ENCODE results near the gene ZC3H11A. TPM values are rescaled to one million over a fixed set of nuclear protein-coding genes. Genes with fewer than 3 reads are reported as not detected.

The ZC3H11A gene
- total and polyA plus RNA-seq, 2 experiments from 2014 or later, result 28.2 to 97.3 TPM

- TF ChIP-seq REST (IDR thresholded peaks at IDR 0.05; ENCODE audit: unreplicated experiment), result no peak
- no peak for TF ChIP-seq ETS1 (IDR thresholded peaks at IDR 0.05)
- TF ChIP-seq ZNF462 (CRISPR knock-in tag; IDR thresholded peaks at IDR 0.05), result no peak
- no peak for TF ChIP-seq ZNF331 (CRISPR knock-in tag; IDR thresholded peaks at IDR 0.05; ENCODE audit: low read depth)
These were observed 31.9 kb upstream of the ZC3H11A start (continued) for GRCh38 chr1:203763505-203763904.
